ENCODE measurements around the gene PPARA. TPM values are rescaled to one million over a fixed set of nuclear protein-coding genes. Genes with fewer than 3 reads are reported as not detected.

The PPARA gene
- 10 to 100 TPM in 11 of 12 donors, not detected in 1; 15.8 to 26.9 (median 21.0) TPM for polyA plus RNA-seq (ENCODE audit: insufficient read length in 12 of 12)
- long read RNA-seq, donor 1 = 0 reads
- long read RNA-seq, donor 2, full-length matches to known transcripts = 2 of 2 reads
- long read RNA-seq, donor 2, partial matches to known transcripts = 0 of 2 reads
- long read RNA-seq, donor 2, other reads (novel, unspliced or antisense) = 0 of 2 reads
- long read RNA-seq, donor 3, partial matches to known transcripts = 0 of 1 reads
- long read RNA-seq, donor 3, other reads (novel, unspliced or antisense) = 0 of 1 reads
- long read RNA-seq, donor 4, partial matches to known transcripts = 0 of 1 reads
- long read RNA-seq, donor 4, other reads (novel, unspliced or antisense) = 0 of 1 reads
- long read RNA-seq, donor 5, full-length matches to known transcripts = 1 of 1 reads
- long read RNA-seq, donor 5, partial matches to known transcripts = 0 of 1 reads
- long read RNA-seq, donor 5, other reads (novel, unspliced or antisense) = 0 of 1 reads
- long read RNA-seq, donor 6 = 0 reads
- long read RNA-seq, donor 7 = 0 reads
- long read RNA-seq, donor 8, full-length matches to known transcripts = 2 of 2 reads
- long read RNA-seq, donor 8, partial matches to known transcripts = 0 of 2 reads
- long read RNA-seq, donor 8, other reads (novel, unspliced or antisense) = 0 of 2 reads
- long read RNA-seq, donor 9, partial matches to known transcripts = 0 of 1 reads
- long read RNA-seq, donor 9, other reads (novel, unspliced or antisense) = 0 of 1 reads
- long read RNA-seq, donor 10, full-length matches to known transcripts = 2 of 17 reads
- long read RNA-seq, donor 10, partial matches to known transcripts = 15 of 17 reads
- long read RNA-seq, donor 10, other reads (novel, unspliced or antisense) = 0 of 17 reads
- long read RNA-seq, donor 11, partial matches to known transcripts = 0 of 1 reads
- long read RNA-seq, donor 11, other reads (novel, unspliced or antisense) = 0 of 1 reads

- DNase-seq = peak; percentile 78
These were observed at the start of gene PPARA for GRCh38 chr22:46150034-46150654. Gene PPARA (plus strand): TSS chr22:46150526. CDS start chr22:46198384, 47,858 bp downstream.

GRCh38 chr22:46102159-46102558, 48.2 kb upstream of the PPARA start:
- DNase-seq = no peak

GRCh38 chr22:46102752-46103151, 47.6 kb upstream of the PPARA start:
- no peak for DNase-seq

- DNase-seq = no peak
These were observed 47.1 kb upstream of the PPARA start for GRCh38 chr22:46103181-46103580.

- DNase-seq = no peak
These were observed 46.7 kb upstream of the PPARA start for GRCh38 chr22:46103664-46104063.

- DNase-seq = no peak
These were observed 46.0 kb upstream of the PPARA start for GRCh38 chr22:46104170-46104880.

- no peak for DNase-seq
These were observed 45.3 kb upstream of the PPARA start for GRCh38 chr22:46104881-46105493.

- DNase-seq = no peak
These were observed 44.6 kb upstream of the PPARA start for GRCh38 chr22:46105494-46106278.

GRCh38 chr22:46106279-46107022, 43.9 kb upstream of the PPARA start:
- DNase-seq = no peak

GRCh38 chr22:46107089-46107664, 43.1 kb upstream of the PPARA start:
- no peak for DNase-seq

- no peak for DNase-seq
These were observed 42.4 kb upstream of the PPARA start for GRCh38 chr22:46107753-46108563.

- DNase-seq = no peak
These were observed 41.5 kb upstream of the PPARA start for GRCh38 chr22:46108564-46109473.

- DNase-seq = no peak
These were observed 40.8 kb upstream of the PPARA start for GRCh38 chr22:46109474-46110003.

- no peak for DNase-seq
These were observed 40.1 kb upstream of the PPARA start for GRCh38 chr22:46110215-46110614.

- no peak for DNase-seq
These were observed 38.5 kb upstream of the PPARA start for GRCh38 chr22:46111645-46112306.

- DNase-seq = no peak
These were observed 37.9 kb upstream of the PPARA start for GRCh38 chr22:46112405-46112804.

Data from muscle of arm (tissue), 14 donors.